Astrocyte of the spinal cord (primary cell): ENCODE measurements around the gene TMEM8B.

Experiments
- DNase-seq: peaks from one replicate; pipeline ENCODE4 v3.0.0; 2011; ENCODE audit warnings: low read depth, low spot score
- H3K4me3 ChIP-seq: 2 replicates; pipeline ENCODE4 v1.5.1; 2011; ENCODE audit warnings: low read depth, mild to moderate bottlenecking, low read length, moderate library complexity
- CTCF ChIP-seq: IDR thresholded peaks from 2 replicates; pipeline ENCODE4 v1.5.1; 2012; ENCODE audit warnings: low read depth, mild to moderate bottlenecking, low read length, inconsistent platforms
- in situ Hi-C: cut with HindIII; loops from 2 replicates; pipeline ENCODE4 v1.10.0; 2017; ENCODE audit warnings: low sequenced_read_pairs

Gene TMEM8B

GRCh38 chr9:35868933-35869332 lies 39.9 kb downstream of the TMEM8B start:
- in situ Hi-C loops = no loop called here

GRCh38 chr9:35869621-35870216 lies 40.7 kb downstream of the TMEM8B start:
- TF ChIP-seq CTCF = no peak
- in situ Hi-C loops = no loop called here
- DNase-seq = no peak
- no peak overlapping the region for H3K4me3 ChIP-seq

More at GRCh38 chr9:35868933-35869332, 39.9 kb downstream of the TMEM8B start:
- H3K4me3 ChIP-seq = no peak overlapping the region
- DNase-seq = no peak
- TF ChIP-seq CTCF = no peak

GRCh38 chr9:35870351-35870923 lies 41.4 kb downstream of the TMEM8B start, which contains the start of gene OR13J1:
Gene OR13J1 (minus strand): TSS chr9:35870401. CDS start chr9:35870401, 0 bp downstream.
- no peak within 1 kb of the TSS for H3K4me3 ChIP-seq
- in situ Hi-C loops = no loop called here
- DNase-seq = no peak
- no peak for TF ChIP-seq CTCF

GRCh38 chr9:35871545-35871944 lies 42.5 kb downstream of the TMEM8B start:
- TF ChIP-seq CTCF = no peak
- no peak overlapping the region for H3K4me3 ChIP-seq
- in situ Hi-C loops = no loop called here
- DNase-seq = no peak

GRCh38 chr9:35872505-35872904 lies 43.5 kb downstream of the TMEM8B start:
- no peak for DNase-seq
- H3K4me3 ChIP-seq = no peak overlapping the region
- TF ChIP-seq CTCF = no peak
- in situ Hi-C loops = no loop called here

GRCh38 chr9:35882263-35882848 lies 53.3 kb downstream of the TMEM8B start:
- peak; percentile 76 for DNase-seq
- in situ Hi-C loops = no loop called here
- no peak overlapping the region for H3K4me3 ChIP-seq
- TF ChIP-seq CTCF = peak; percentile 98
